22Rv1 (cell line): ENCODE data around the gene RTL10.

Experiments
- H3K27ac ChIP-seq: fragments of 450-650 bp; 2 replicates; pipeline ENCODE4 v1.5.1; 2017
- CTCF ChIP-seq: fragments of 450-650 bp; IDR thresholded peaks from 2 replicates; pipeline ENCODE4 v1.5.1; 2017; ENCODE audit warnings: mild to moderate bottlenecking
- ZFX ChIP-seq: fragments of 450-650 bp; IDR thresholded peaks from 2 replicates; pipeline ENCODE4 v1.6.1; 2017; ENCODE audit warnings: antibody characterized with exemption, borderline replicate concordance

Gene RTL10

GRCh38 chr22:19822301-19823117 is 32.2 kb downstream of the RTL10 start:
- TF ChIP-seq ZFX (no peak), CTCF (no peak)
- no peak overlapping the region for H3K27ac ChIP-seq

- no peak for TF ChIP-seq ZFX
- no peak for TF ChIP-seq CTCF
- no peak overlapping the region for H3K27ac ChIP-seq
These were observed 33.0 kb downstream of the RTL10 start for GRCh38 chr22:19821523-19822300.

- H3K27ac ChIP-seq = no peak overlapping the region
- no peak for TF ChIP-seq ZFX
- no peak for TF ChIP-seq CTCF
These were observed 33.7 kb downstream of the RTL10 start for GRCh38 chr22:19820880-19821522.

- TF ChIP-seq ZFX (no peak), CTCF (no peak)
- H3K27ac ChIP-seq = no peak overlapping the region
These were observed 34.5 kb downstream of the RTL10 start for GRCh38 chr22:19819911-19820879.

GRCh38 chr22:19819208-19819910 is 35.3 kb downstream of the RTL10 start:
- TF ChIP-seq ZFX (no peak), CTCF (no peak)
- H3K27ac ChIP-seq = no peak overlapping the region

- no peak for TF ChIP-seq CTCF
- no peak for TF ChIP-seq ZFX
- H3K27ac ChIP-seq = no peak overlapping the region
These were observed 36.1 kb downstream of the RTL10 start for GRCh38 chr22:19818324-19819207.
